Stimulated activated CD8-positive, alpha-beta memory T cell treated with anti-CD3 and anti-CD28 coated beads, Interleukin-2, amount 100 ng/mL, for 1 hour (primary cell): ENCODE results near the gene CARS1.

Source experiments
- DNase-seq, 2 donors: peaks; one replicate each; pipeline ENCODE4 v3.0.0-alpha.2; 2020; ENCODE audit warnings: low read depth in 2 of 2

CARS1 gene

DNA sequence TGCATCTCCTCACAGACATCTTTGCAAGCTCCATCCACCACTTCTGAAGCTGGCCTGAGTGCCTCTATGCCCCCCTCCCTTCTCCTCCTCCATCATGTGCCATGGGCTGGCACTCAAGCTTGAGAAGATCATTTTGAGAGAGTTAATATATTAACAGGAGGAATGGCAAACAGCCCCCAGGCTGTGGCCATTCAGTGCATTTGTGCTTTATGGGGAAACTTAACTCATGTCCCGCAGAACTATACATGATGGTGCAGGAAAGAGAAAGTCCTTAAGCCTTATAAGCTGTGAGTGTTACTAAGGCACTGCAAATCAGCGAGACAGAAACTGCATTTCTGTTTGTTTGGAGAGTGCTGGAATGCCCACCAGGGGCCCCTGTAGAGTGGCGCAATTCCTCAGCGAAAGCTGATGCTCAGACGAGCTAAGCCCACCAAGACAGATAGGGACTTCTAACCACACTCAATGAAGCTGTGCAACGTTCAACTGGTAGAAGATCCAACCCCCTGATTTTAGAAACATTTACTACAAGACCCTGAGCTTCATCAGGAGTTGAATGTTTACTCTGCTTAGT, 101.2 kb downstream of the CARS1 start:
- no peak for DNase-seq

DNA sequence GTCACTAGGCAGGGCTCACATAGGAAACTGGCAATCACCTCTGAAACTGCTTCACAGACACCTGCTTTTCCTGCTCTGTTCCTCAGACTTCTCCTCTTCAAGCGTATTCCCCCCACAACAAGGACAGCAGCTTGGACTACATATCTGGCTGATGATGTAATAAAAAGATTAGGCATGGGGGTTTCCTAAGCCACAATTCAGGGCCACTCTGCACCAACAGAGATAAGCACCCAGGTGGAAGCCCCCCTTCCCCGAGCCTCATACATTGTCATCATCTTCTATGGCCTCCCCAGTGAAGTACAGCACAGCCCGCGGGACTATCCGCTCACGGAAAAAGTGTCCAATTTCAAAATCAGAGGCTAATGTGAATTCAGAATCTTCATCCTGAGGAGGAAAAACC, 103.0 kb downstream of the CARS1 start:
- DNase-seq: no peak

DNA sequence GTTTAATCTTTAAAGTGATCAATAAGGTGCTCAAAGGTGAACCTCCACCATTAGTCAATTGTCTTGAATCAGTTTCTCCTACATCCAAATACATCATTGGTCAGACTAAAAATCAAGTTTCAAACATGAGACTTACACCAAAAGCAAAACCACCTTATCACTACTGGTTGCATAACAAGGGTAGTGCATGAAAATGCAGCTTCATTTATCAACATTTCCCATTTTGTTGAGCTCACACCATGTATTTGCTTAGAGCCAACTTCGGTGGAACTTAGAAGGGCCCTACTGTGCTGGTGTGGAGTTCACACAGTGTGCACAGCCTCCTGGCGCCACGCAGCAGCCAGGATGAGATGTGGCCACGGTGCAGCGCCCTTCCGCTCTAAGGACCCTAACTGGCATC, 104.9 kb downstream of the CARS1 start:
- no peak for DNase-seq

DNA sequence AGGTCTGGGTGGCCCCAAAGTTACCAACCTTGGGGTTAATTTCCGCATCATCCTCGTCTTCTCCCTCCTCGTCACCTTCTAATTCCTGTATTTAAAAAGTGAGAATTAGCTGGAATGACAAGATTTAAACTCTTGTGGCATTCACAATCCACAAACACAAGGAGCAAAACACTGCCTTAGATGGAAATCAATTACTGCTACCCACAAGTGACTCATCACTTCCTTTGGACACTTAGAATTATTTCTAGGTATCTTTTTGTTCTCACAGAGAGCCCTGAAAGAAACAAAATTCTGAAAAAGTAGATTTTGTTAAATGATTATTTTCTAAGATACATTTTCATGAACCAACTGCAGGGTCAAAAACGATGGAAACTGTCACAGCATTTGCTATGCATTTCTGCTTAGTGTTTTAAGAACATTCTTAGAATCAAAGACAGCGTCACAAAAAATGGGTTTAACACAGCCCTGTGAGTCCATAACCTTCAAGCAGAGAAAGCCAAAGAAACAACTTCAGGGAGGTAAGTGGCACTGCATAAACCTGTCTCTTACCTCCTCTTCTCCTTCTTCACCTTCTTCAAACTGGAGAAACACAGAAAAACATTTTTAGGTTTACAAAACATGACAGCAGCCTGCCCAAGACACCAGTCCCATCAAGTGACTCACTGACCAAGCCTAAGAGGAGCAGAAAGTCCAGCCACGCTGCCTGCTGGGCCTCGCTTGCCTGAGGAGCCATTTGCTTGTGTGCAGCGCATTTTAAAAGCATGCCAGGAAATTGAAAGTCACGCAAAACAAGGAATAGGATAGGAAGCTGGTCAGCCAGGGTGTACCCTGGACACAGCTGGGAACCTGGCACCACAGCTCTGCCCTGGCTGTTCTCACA, 105.8 kb downstream of the CARS1 start:
- DNase-seq: no peak
